SH-SY5Y (cell line): Measurements from ENCODE around the gene RAI14.

ENCODE experiments used
- GATA2 ChIP-seq: IDR thresholded peaks from 2 replicates; pipeline ENCODE4 v1.6.1; 2011; ENCODE audit warnings: mild to moderate bottlenecking, low read depth, low read length
- GATA3 ChIP-seq: IDR thresholded peaks from 2 replicates; pipeline ENCODE4 v1.6.1; 2011; ENCODE audit warnings: low read depth, mild to moderate bottlenecking, low read length, moderate library complexity

The RAI14 gene

DNA sequence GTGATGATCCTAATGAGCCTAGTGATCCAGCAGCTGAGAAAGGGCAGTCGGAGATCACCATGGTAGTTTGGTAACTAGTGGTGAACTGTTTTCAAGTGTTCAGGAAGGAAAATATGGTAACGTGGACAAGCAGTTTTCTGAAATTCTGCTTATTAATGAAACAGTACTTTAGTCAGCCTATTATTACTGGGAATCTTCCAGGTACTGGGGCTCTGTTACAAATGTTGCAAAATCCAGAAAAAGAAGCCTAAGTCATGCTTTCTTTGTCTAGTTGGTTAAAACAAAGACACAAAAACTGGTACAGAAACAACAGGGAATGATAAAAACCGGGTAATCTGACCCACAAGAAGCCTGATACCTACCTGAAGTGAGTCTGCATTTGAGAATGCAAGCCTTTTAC, 201.0 kb downstream of the RAI14 start:
- TF ChIP-seq GATA3 (no peak), GATA2 (no peak)

DNA sequence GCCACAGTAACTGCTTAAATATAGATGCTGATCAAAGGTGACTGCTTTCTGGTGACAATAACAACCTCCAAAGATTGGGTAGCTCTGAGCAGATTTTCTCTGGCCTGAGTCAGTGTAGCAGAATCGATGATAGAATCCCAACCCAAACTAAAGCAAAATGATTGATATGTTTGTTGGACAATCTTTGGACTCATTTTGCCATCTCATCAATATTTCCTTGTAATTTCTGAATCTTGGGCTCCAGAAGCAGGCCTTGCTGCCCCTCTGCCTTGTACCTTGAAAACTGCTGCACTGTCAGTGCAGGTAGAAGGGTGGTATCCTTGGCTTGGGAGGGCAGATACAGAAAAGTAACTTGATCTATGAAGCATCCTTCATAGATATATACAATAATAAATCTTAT, 201.8 kb downstream of the RAI14 start:
- no peak for TF ChIP-seq GATA2
- TF ChIP-seq GATA3, result no peak

DNA sequence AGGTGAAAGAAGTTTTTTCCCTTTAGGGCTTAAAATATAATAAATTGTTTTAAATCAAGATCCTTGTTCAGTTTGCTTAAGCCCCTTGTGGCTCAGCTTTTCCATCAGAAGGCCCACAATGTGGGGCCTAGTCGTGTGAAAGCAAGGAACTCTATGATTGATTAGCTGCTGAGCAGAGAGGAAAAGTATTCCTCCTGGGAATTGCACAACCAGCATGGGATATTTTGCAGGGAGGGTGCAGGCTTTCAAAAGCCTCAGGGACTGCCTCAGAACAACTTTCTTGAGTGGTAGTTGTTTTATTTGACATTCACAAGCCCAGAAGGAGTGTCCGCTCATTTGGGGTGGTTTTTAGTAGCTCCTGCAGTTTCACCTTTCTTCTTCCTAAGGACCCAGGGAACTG, 202.7 kb downstream of the RAI14 start:
- TF ChIP-seq GATA3 (no peak), GATA2 (no peak)

DNA sequence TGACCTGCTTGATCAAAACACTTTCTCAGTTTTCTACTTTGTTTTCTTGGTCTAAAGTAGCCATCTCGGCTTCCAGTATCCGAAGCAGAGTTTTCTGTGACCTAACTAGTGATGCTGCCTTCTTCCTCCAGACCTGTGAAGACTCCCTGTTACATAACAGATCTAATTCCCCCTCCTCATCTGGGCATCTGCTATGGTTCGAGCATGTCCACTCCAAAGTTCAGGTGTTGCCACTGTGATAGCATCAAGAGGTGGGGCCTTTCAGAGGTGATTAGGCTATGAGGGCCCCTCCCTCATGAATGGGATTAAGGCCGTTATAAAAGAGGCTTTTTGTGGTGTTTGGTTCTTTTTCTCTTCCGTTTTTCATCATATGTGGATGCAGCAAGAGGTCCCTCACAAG, 203.1 kb downstream of the RAI14 start:
- no peak for TF ChIP-seq GATA3
- no peak for TF ChIP-seq GATA2

DNA sequence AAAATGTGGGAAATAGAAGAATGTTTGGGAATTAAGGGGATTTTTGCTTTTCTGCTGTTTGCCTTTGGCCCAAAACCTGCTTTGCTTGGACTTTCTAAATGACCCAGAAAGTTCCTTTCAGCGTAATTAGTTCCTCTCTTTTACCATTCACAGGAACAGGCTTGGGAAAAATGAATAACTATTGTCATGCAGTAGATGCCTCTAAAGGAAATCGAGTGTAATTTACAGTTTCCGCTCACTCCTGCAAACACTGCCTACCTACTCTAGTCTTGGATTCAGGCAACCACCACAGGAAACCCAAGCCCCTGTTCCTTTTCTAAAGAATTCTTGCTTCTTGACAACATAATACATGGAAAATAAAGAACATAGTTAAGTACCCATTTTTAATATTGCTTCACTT, 207.8 kb downstream of the RAI14 start:
- no peak for TF ChIP-seq GATA3
- TF ChIP-seq GATA2, result no peak

DNA sequence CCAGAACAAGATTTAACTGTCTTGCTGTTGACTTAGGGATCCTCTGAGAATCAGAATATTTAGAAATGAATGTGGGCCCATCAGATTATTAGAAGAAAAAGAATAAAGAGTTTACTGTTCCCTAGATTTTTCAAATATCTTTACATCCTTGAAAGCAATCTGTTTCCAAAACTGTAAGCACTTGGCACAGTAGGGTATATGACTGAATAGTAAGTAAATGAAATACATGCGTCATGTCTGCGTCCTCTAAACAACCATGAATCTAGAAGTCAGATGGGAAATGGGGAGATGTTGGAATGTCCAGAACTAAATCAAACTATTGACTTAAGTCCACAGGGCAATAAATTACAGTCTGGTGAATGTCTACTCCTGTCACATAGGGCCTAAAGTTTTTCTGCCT, 209.0 kb downstream of the RAI14 start:
- TF ChIP-seq GATA3, result no peak
- TF ChIP-seq GATA2, result no peak

DNA sequence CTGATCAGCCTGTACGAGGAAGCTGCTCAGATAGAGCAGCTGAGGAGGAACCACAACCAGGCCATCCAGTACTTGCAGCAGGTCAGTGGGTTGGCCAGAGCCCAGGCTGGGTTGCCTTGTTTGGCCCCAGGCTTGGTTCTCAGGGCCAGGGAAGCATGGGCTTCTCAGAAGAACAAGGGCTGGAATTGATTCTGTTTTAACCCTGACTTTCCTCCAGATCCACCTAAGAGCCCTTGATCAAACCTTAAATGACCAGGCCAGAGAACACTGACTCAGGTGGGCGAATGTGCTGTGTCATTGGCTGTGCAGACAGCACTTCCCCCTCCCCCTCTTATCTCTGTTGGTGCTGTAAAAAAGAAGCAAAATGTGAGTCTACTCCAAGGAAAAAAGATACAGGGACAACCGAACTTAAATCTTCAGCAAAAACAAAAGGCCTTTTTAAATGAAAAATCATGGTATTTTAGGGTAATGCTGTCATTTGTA, 210.9 kb downstream of the RAI14 start:
- no peak for TF ChIP-seq GATA2
- no peak for TF ChIP-seq GATA3

DNA sequence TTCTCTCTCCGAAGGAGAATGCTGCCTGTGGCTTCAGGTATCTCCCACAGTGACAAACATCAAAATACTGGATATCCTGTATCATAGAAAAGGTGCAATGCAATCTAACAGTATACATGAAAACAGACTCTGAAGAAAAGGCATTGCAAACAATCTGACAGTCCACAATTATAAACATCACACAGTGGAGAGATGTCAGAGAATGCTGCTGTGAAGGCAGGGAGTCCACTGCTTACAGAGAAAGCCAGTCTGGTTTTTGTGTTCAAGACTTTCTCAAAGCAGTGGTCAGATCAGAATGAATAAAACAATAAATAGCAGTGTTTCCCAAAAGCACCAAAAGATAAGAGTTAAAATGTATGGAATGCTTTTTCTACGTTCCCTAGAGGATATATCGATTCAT, 211.5 kb downstream of the RAI14 start:
- TF ChIP-seq GATA3 (no peak), GATA2 (no peak)

DNA sequence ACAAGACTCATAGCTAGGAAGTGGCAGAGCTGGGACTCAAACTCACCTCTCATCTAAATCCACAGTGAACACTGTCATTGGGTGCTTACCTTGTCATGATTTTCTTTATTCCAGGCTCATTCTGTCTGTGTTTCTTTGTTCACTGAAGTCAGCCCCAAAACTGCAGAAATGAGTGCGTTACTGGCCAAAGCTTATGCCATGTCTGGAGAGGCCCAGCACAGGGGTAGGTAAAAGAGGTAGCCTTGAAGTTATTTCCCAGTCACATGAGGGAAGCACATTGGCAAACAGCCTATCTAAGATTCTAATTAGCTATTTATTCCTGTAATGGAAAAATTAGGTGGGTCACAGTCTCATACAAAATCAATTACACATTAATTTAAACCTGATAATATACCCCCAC, 212.7 kb downstream of the RAI14 start:
- TF ChIP-seq GATA2 (no peak), GATA3 (no peak)

DNA sequence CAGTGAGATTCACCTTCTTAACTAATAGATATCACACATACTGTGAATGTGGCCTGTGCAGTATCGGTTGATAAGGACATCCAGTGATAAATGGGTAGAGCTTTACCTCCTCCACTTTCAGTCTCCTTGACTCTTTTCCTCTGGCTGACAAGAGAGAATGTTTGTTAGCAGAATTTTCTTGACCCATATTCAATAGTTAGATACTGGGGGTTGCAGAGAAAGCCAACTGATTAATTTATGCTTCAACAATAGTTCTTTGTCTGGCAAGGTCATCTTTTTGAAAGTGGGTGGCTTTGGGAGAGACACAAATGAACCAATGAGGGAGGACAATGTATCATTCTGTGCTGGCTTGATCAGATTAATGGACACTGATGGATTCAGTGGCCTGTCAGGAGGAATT, 213.1 kb downstream of the RAI14 start:
- TF ChIP-seq GATA3 (no peak), GATA2 (no peak)

DNA sequence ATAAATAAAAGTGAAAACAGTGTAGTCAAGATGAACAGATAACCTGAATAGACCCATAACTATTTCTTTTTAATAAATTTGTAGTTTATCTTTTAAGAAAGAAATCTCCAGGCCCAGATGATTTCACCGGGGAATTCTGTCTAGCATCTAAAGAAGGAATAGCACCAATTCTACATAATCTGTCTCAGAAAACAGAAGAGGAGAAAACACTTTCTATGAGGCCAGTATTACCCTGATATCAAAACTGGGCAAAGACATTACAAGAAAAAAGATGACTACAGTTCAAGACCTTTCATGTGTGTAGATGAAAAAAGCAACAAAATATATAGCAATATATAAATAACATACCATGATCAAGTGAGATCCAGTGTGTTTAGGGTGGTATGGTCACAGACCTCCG, 214.3 kb downstream of the RAI14 start:
- TF ChIP-seq GATA2 (no peak), GATA3 (no peak)

DNA sequence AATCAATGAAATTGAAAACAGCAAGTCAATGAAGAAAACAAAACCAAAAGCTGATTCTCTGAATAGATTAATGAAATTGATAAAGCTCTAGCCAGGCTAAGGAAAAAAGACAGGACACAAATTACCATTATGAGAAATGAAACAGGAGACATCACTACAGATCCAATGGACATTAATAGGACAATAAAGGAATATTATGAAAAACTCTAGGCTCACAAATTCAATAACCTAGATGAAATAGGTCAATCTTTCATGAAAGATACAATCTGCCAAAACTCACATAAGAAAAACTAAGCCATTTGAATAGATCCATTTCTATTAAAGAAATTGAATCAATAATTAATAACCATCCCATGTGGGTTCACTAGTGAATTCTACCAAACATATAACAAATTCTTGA, 220.1 kb downstream of the RAI14 start:
- TF ChIP-seq GATA3 (no peak), GATA2 (no peak)

DNA sequence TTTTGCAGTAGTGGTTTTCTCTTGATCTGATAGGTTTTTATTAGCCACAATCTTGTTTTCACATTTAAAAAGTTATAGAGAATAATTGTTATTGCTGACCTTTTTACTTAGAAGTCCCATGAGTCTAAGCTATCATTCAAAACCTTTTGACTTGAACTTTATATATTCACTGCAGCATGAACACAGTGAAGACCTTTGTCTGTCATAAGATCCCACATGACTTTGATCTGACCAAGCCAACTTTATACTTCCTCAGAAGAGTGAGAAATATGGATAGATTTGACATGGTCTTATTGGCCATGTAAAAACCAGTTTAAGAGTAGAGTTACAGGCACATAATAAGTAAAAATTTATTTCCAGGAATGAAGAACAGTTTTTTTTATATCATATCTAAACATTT, 225.1 kb downstream of the RAI14 start:
- TF ChIP-seq GATA3 (no peak), GATA2 (no peak)
